Psoas muscle (tissue), 8 donors: Measurements from ENCODE around the gene RNF150. TPM values are rescaled to one million over a fixed set of nuclear protein-coding genes. Genes with fewer than 3 reads are reported as not detected.

Experiments
- ATAC-seq, 4 donors: fragments of 200-7000 bp; cut with Tn5 transposase; one replicate each; pipeline ENCODE4 v1.9.1; 2020; ENCODE audit warnings: moderate library complexity in 3 of 4, mild to moderate bottlenecking in 2 of 4
- DNase-seq, 2 donors: peaks; one replicate each; pipeline ENCODE4 v3.0.0-alpha.2; 2020
- H3K27ac ChIP-seq: fragments of 200-600 bp; one replicate; pipeline ENCODE4 v1.8.0; 2022
- H3K27me3 ChIP-seq, 3 donors: fragments of 200-600 bp in 1 of 3; one replicate each; pipeline versions ENCODE4 v1.6.1 to v1.8.0; 2013 to 2022; ENCODE audit warnings: low read length in 2 of 3, mild to moderate bottlenecking in 2 of 3, moderate library complexity in 1 of 3; ENCODE audit not compliant: insufficient read depth in 3 of 3
- H3K36me3 ChIP-seq, 2 donors: fragments of 200-600 bp in 1 of 2; one replicate each; pipeline versions ENCODE4 v1.6.1 to v1.8.0; 2013 to 2022; ENCODE audit warnings: low read depth in 1 of 2, mild to moderate bottlenecking in 1 of 2, moderate library complexity in 1 of 2; ENCODE audit not compliant: insufficient read depth in 1 of 2
- H3K4me1 ChIP-seq: fragments of 200-600 bp; one replicate; pipeline ENCODE4 v1.8.0; 2022
- H3K4me3 ChIP-seq: fragments of 200-600 bp; one replicate; pipeline ENCODE4 v1.8.0; 2022; ENCODE audit warnings: mild to moderate bottlenecking
- H3K9me3 ChIP-seq: fragments of 200-600 bp; one replicate; pipeline ENCODE4 v1.8.0; 2022
- CTCF ChIP-seq: fragments of 200-600 bp; IDR thresholded peaks from one replicate; pipeline ENCODE4 v1.8.0; 2022; ENCODE audit warnings: antibody characterized with exemption
- WGBS, 3 donors: extraction: QIAGEN DNeasy Blood & Tissue Kit; methylation state at CpG; one replicate each; pipeline versions ENCODE4 v1.1.6 to v1.1.7; 2013; 5-methylcytosine and 5-hydroxymethylcytosine counted together
- intact Hi-C, 2 donors: fragments of 100-400 bp; cut with DNase I; formaldehyde crosslinking; loops; one replicate each; pipeline versions ENCODE4 v1.11.0 to v1.14.2; 2022
- polyA plus RNA-seq, 3 donors: library from polyadenylated mRNA; stranded (reverse); fragments of 200-250 nt; gene quantifications; one replicate each; pipeline ENCODE4 v1.2.3, GENCODE V29; 2013
- total RNA-seq, 4 donors: library from RNA; stranded (reverse); fragmentation: NEBNext Ultra II Directional in 2 of 4; extraction: Animal tissue kit (Norgen Biotek cat#: 25700) in 2 of 4; gene quantifications; one replicate each; pipeline versions ENCODE4 v1.2.1 to v1.2.4, GENCODE V29; 2021 to 2023
- donor health status: healthy with polysubstance abuse.
- donor health status: DM: no; HTN: no; CAD: no; lungs with moderate emphysema.
- donor health status: Bipolar disorder and iron deficiency.
- donor health status: healthy.
- donor health status: DM: yes; HTN: yes; CAD: no.
- donor health status: DM: no; HTN: no; CAD: no.
- donor health status: DM: no; HTN: no; CAD: no.
- donor health status: DM: yes; HTN: yes; CAD: no.

Gene RNF150
- total and polyA plus RNA-seq, 7 donors: 0.78 to 12.6 (median 3.2) TPM

GRCh38 chr4:141002323-141002805 is 130.9 kb downstream of the RNF150 start:
- H3K36me3 ChIP-seq: no peaks in the 10 kb centered on the region
- TF ChIP-seq CTCF: no peak
- peak overlapping the region; percentile 44 for H3K4me3 ChIP-seq
- WGBS, 3 donors: 21 to 32% (median 21%) methylated on average over 4 of the region's 4 CpGs
- intact Hi-C loops: loop anchor here in 1 of 2 donors (10.0 kb wide), 1 partner anchor 82 kb away; no protein-coding TSS in a partner anchor
- peaks cover 30% of the 10 kb centered on the region for H3K4me1 ChIP-seq
- no peaks in the 10 kb centered on the region for H3K9me3 ChIP-seq
- no peaks in the 10 kb centered on the region for H3K27me3 ChIP-seq
- H3K27ac ChIP-seq: peak overlapping the region; percentile 85
- no peak for DNase-seq
- ATAC-seq: peak; percentile 84 to 96 (median 93)

- H3K27ac ChIP-seq: no peak overlapping the region
- intact Hi-C loops: loop anchor here in 1 of 2 donors (10.0 kb wide), 1 partner anchor 138 kb away; the partner anchor contains the start of gene RNF150
Measured at GRCh38 chr4:140996766-140997165, 136.5 kb downstream of the RNF150 start.

GRCh38 chr4:140995058-140995457 is 138.2 kb downstream of the RNF150 start:
- no peak overlapping the region for H3K4me3 ChIP-seq
- no peaks in the 10 kb centered on the region for H3K9me3 ChIP-seq
- no peaks in the 10 kb centered on the region for H3K27me3 ChIP-seq
- no peaks in the 10 kb centered on the region for H3K36me3 ChIP-seq
- intact Hi-C loops: loop anchor here in 1 of 2 donors (10.0 kb wide), 1 partner anchor 140 kb away; the partner anchor contains the start of gene RNF150
- ATAC-seq (peak in 2 of 4 donors; percentile 40 to 74), DNase-seq (no peak)
- WGBS, 3 donors: 20 to 43% (median 22%) methylated on average over 1 of the region's 1 CpG
- no peak for TF ChIP-seq CTCF
- H3K27ac ChIP-seq: no peak overlapping the region
- H3K4me1 ChIP-seq: peaks cover 13% of the 10 kb centered on the region

More at GRCh38 chr4:140996766-140997165, 136.5 kb downstream of the RNF150 start:
- TF ChIP-seq CTCF: no peak
- Histone ChIP-seq H3K9me3 (no peaks in the 10 kb centered on the region), H3K4me1 (peaks cover 19% of the 10 kb centered on the region), H3K36me3 (no peaks in the 10 kb centered on the region), H3K4me3 (no peak overlapping the region), H3K27me3 (no peaks in the 10 kb centered on the region)
- no peak for ATAC-seq
- no peak for DNase-seq

- intact Hi-C loops: loop anchor here in 1 of 2 donors (10.0 kb wide), 1 partner anchor 141 kb away; the partner anchor contains the start of gene RNF150
- WGBS, 3 donors: 47 to 53% (median 47%) methylated on average over 1 of the region's 1 CpG
- H3K4me1 ChIP-seq: peaks cover 8% of the 10 kb centered on the region
- no peak for TF ChIP-seq CTCF
- ATAC-seq (no peak), DNase-seq (no peak)
- H3K27me3 ChIP-seq: no peaks in the 10 kb centered on the region
- no peaks in the 10 kb centered on the region for H3K9me3 ChIP-seq
- H3K27ac ChIP-seq: no peak overlapping the region
- no peaks in the 10 kb centered on the region for H3K36me3 ChIP-seq
- H3K4me3 ChIP-seq: no peak overlapping the region
Measured at GRCh38 chr4:140994015-140994414, 139.3 kb downstream of the RNF150 start.

- H3K4me3 ChIP-seq: no peak overlapping the region
- DNase-seq: no peak
- intact Hi-C loops: loop anchor here in 1 of 2 donors (10.0 kb wide), 1 partner anchor 141 kb away; the partner anchor contains the start of gene RNF150
- H3K36me3 ChIP-seq: no peaks in the 10 kb centered on the region
- no peaks in the 10 kb centered on the region for H3K9me3 ChIP-seq
- no peaks in the 10 kb centered on the region for H3K27me3 ChIP-seq
- WGBS, 3 donors: 57 to 63% (median 58%) methylated on average over 4 of the region's 4 CpGs
- TF ChIP-seq CTCF: no peak
- H3K27ac ChIP-seq: no peak overlapping the region
- ATAC-seq: no peak
- peaks cover 4% of the 10 kb centered on the region for H3K4me1 ChIP-seq
Measured at GRCh38 chr4:140993370-140993769, 139.9 kb downstream of the RNF150 start.
